Measurements from ENCODE around the gene RNF208. TPM values are rescaled to one million over a fixed set of nuclear protein-coding genes. Genes with fewer than 3 reads are reported as not detected.

The RNF208 gene
- total and polyA plus RNA-seq, 10 of the 15 experiments (the other 5 are each of a cell fraction or from before 2014, with no cell fraction given), result 0.06 to 10.7 (median 0.77) TPM

DNA sequence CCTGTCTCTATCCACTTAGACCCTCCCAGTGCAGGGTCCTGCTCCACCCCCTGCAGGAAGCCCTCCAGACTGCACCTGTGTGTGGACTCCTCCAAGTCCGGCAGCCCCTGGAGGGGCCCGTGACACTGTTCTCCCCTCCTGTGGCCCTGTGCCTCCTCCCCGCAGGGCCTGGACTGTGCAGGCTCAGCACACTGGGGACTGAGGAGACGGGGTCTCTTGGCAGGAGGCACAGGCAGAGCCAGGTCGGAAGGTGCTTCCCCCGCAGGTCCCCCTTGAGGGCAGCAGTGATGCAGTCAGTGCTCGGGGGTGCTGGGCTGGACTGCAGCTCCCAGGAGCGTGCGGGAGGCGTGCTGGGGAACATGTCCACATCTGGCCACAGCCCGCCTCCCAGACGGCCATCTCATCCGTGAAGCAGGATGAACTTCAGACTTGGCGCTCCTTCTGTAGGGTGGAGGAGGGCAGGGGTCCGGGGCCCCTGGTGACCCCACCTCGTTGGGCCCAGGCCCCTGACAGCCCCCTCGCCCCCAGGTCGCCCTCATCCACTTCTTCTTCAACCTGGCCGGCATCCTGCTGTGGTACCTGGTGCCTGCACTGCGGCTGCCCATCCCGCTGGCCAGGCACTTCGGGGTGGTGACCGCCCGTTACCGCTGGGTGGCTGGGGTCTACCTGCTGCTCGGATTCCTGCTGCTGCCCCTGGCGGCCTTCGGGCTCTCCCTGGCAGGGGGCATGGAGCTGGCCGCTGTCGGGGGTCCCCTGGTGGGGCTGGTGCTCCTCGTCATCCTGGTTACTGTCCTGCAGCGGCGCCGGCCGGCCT, 13.6 kb upstream of the RNF208 start (continued):
- TF ChIP-seq ATF2 (IDR thresholded peaks at IDR 0.05; ENCODE audit: low read length) (no peak), NFYA (IDR thresholded peaks at IDR 0.05; ENCODE audit: borderline replicate concordance, low read depth, low read length) (no peak)

DNA sequence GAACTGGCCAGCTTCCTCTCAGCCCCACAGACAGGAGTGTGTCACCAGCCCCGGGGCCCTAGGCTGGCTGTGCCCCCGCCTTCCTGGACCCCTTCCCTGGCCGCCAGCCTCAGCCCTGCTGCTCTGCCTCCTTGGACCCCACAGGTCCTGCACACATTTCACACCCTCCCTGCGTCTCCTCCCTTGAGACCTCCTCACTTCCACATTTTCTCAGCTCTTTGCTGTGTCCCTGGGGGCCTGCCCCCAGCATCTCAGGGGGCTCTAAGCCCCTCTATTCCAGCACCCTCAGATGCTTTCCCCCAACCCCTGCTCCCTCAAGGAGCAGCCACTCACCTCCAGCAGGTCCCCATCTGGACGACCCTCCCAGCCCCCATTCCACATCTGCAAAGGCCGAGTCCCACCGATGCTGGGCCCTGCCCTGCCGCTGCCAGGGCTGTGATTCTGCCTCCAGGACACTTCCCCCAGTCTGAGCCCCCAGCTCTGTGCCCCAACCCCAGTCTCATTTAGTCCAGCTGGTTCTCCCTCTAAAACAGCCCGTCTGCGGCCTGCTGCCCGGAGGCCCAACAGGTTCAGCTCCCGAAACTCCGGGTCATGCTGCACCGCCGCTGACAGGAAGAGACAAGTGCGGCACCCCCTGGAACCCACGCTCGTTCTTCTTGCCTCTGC, 12.9 kb upstream of the RNF208 start:
- ChIA-PET POLR2A (interaction anchor here (0.6 to 2.0 kb wide), 6 partner anchors 10 to 119 kb away, joined by 3 to 15 read pairs (median 4); partner anchors contain the start of genes CYSRT1 and TPRN), CTCF (interaction anchor here (0.9 to 1.3 kb wide), 5 partner anchors 12 to 206 kb away, joined by 3 to 8 read pairs (median 3); partner anchors contain the start of gene SSNA1), SMC1A (ENCODE audit: uncharacterized antibody, unreplicated experiment) (interaction anchor here (0.7 to 1.2 kb wide), 3 partner anchors 84 to 116 kb away, joined by 3 to 4 read pairs (median 3); no protein-coding TSS in a partner anchor), RAD21 (ENCODE audit: unreplicated experiment) (interaction anchor here (0.7 to 4.6 kb wide), 5 partner anchors 21 to 116 kb away, joined by 3 to 20 read pairs (median 4); partner anchors contain the start of genes ANAPC2 and SSNA1)
- no peak overlapping the region for H3K9ac ChIP-seq (ENCODE audit: control insufficient read depth, insufficient read depth, low read length)
- BruUV-seq (replicated peaks), result no TSS peak
- H3K79me2 ChIP-seq (ENCODE audit: control insufficient read depth, insufficient read depth, low read length), result peaks cover 4% of the 10 kb centered on the region
- DNase-seq (ENCODE audit: low read depth, low spot score), result no peak
- WGBS (ENCODE audit: insufficient coverage, insufficient replicate concordance, low lambda C conversion rate, missing lambda C conversion rate), result 37% methylated on average over 18 of the region's 18 CpGs
- intact Hi-C loops (cut with micrococcal nuclease; ENCODE audit: unreplicated experiment), result loop anchor here (5.0 kb wide), 1 partner anchor 448 kb away; no protein-coding TSS in a partner anchor
- no peak overlapping the region for H2AFZ ChIP-seq (ENCODE audit: control insufficient read depth, low read depth, low read length)
- no peak overlapping the region for H3K27ac ChIP-seq (ENCODE audit: control insufficient read depth, insufficient read depth)
- no peaks in the 10 kb centered on the region for H4K20me1 ChIP-seq (ENCODE audit: control insufficient read depth, insufficient read depth)
- no peak for FAIRE-seq
- no peaks in the 10 kb centered on the region for H3K36me3 ChIP-seq (ENCODE audit: control insufficient read depth in 2 of 2, insufficient read depth in 2 of 2, low read length in 1 of 2)
- in situ Hi-C loops (cut with MboI), result no loop called here
- H3K27me3 ChIP-seq (replicated peaks in 1 of 2; ENCODE audit: control insufficient read depth in 2 of 2, insufficient read depth in 2 of 2, low read length in 1 of 2), result no peaks in the 10 kb centered on the region
- peaks cover 26% of the 10 kb centered on the region for H3K4me1 ChIP-seq (ENCODE audit: control insufficient read depth, insufficient read depth, low read length)
- no peak overlapping the region for H3K4me2 ChIP-seq (ENCODE audit: control insufficient read depth, insufficient read depth)
- TF ChIP-seq, protein P1, sequence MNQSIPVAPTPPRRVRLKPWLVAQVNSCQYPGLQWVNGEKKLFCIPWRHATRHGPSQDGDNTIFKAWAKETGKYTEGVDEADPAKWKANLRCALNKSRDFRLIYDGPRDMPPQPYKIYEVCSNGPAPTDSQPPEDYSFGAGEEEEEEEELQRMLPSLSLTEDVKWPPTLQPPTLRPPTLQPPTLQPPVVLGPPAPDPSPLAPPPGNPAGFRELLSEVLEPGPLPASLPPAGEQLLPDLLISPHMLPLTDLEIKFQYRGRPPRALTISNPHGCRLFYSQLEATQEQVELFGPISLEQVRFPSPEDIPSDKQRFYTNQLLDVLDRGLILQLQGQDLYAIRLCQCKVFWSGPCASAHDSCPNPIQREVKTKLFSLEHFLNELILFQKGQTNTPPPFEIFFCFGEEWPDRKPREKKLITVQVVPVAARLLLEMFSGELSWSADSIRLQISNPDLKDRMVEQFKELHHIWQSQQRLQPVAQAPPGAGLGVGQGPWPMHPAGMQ (IDR thresholded peaks at IDR 0.05; ENCODE audit: borderline replicate concordance), result no peak
- TF ChIP-seq CHD4 (IDR thresholded peaks at IDR 0.05), result no peak
- TF ChIP-seq KAT2A (conservative IDR thresholded peaks at IDR 0.05; ENCODE audit: control insufficient read depth, low read depth, low read length), result no peak
- peak; percentile 60; the same call in 1 of the 2 replicates for TF ChIP-seq SPI1 (IDR thresholded peaks at IDR 0.05; ENCODE audit: borderline replicate concordance, insufficient read depth, low read depth, low read length)
- TF ChIP-seq NR2F1 (conservative IDR thresholded peaks at IDR 0.05), result peak; percentile 39; the same call in 1 of the 2 replicates
- 0 out of 2 replicates have a peak, but pooled peaks have one; percentile 32 for TF ChIP-seq DPF2 (IDR thresholded peaks at IDR 0.05)
- no peak for TF ChIP-seq MYC (IDR thresholded peaks at IDR 0.05; ENCODE audit: insufficient read depth, insufficient read length, insufficient replicate concordance, low read length, severe bottlenecking)
- TF ChIP-seq, protein P2, sequence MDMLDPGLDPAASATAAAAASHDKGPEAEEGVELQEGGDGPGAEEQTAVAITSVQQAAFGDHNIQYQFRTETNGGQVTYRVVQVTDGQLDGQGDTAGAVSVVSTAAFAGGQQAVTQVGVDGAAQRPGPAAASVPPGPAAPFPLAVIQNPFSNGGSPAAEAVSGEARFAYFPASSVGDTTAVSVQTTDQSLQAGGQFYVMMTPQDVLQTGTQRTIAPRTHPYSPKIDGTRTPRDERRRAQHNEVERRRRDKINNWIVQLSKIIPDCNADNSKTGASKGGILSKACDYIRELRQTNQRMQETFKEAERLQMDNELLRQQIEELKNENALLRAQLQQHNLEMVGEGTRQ (IDR thresholded peaks at IDR 0.05; ENCODE audit: borderline replicate concordance, low read depth, low read length), result no peak
- TF ChIP-seq MEF2B (IDR thresholded peaks at IDR 0.05; ENCODE audit: partially characterized antibody, poor library complexity, severe bottlenecking), result peak; percentile 89
- ATAC-seq, result no peak
- H3K9me3 ChIP-seq (replicated peaks; ENCODE audit: control insufficient read depth, insufficient read depth, low read length), result no peaks in the 10 kb centered on the region
- no peak overlapping the region for H3K4me3 ChIP-seq
